Kidney epithelial cell (primary cell): Measurements from ENCODE around the gene RPS8. TPM values are rescaled to one million over a fixed set of nuclear protein-coding genes. Genes with fewer than 3 reads are reported as not detected.

Experiments used
- DNase-seq: peaks from one replicate; pipeline ENCODE4 v3.0.0-alpha.2; 2010; ENCODE audit warnings: low read depth
- H3K27me3 ChIP-seq: 2 replicates; pipeline ENCODE4 v1.6.0; 2011; ENCODE audit warnings: low read length; ENCODE audit not compliant: control insufficient read depth, insufficient read depth
- H3K36me3 ChIP-seq: 2 replicates; pipeline ENCODE4 v1.5.1; 2011; ENCODE audit warnings: low read length; ENCODE audit not compliant: control insufficient read depth, insufficient read depth
- H3K4me3 ChIP-seq: 2 replicates; pipeline ENCODE4 v1.5.1; 2011; ENCODE audit warnings: low read depth, mild to moderate bottlenecking, control low read depth, low read length
- CTCF ChIP-seq: IDR thresholded peaks from 2 replicates; pipeline ENCODE4 v1.5.1; 2011; ENCODE audit warnings: mild to moderate bottlenecking, moderate library complexity, low read length, control low read depth, inconsistent platforms; ENCODE audit not compliant: insufficient read depth, poor library complexity, severe bottlenecking
- total RNA-seq: library from RNA; depleted of rRNA; stranded (reverse); fragments of >200 nt; gene quantifications from 2 replicates; pipeline ENCODE4 v1.2.3, GENCODE V29; 2015

RPS8 gene
- total RNA-seq, 1 donor from 2014 or later, result 4,100 TPM

GRCh38 chr1:44799770-44800584, 24.6 kb downstream of the RPS8 start, which contains the start of gene PLK3:
TSS of gene PLK3 (plus strand) at chr1:44800377. CDS start at chr1:44800464, 87 bp downstream.
- Histone ChIP-seq H3K4me3 (peak within 1 kb of the TSS; percentile 70), H3K36me3 (peaks cover 8% of the 10 kb centered on the region), H3K27me3 (no peaks in the 10 kb centered on the region)
- peak; percentile 98 for TF ChIP-seq CTCF
- DNase-seq, result peak; percentile 76

GRCh38 chr1:44801491-44802305, 26.4 kb downstream of the RPS8 start:
- no peak for DNase-seq
- Histone ChIP-seq H3K36me3 (peaks cover 11% of the 10 kb centered on the region), H3K4me3 (peak overlapping the region; percentile 37), H3K27me3 (no peaks in the 10 kb centered on the region)
- no peak for TF ChIP-seq CTCF

GRCh38 chr1:44802306-44803061, 27.1 kb downstream of the RPS8 start:
- H3K4me3 ChIP-seq, result peak overlapping the region; percentile 37
- DNase-seq, result no peak
- peaks cover 11% of the 10 kb centered on the region for H3K36me3 ChIP-seq
- TF ChIP-seq CTCF, result no peak
- H3K27me3 ChIP-seq, result no peaks in the 10 kb centered on the region

GRCh38 chr1:44803062-44803311, 27.6 kb downstream of the RPS8 start:
- no peak for TF ChIP-seq CTCF
- H3K27me3 ChIP-seq, result no peaks in the 10 kb centered on the region
- H3K4me3 ChIP-seq, result no peak overlapping the region
- H3K36me3 ChIP-seq, result peaks cover 11% of the 10 kb centered on the region
- no peak for DNase-seq

- Histone ChIP-seq H3K27me3 (no peaks in the 10 kb centered on the region), H3K4me3 (no peak overlapping the region), H3K36me3 (peaks cover 11% of the 10 kb centered on the region)
- no peak for DNase-seq
- TF ChIP-seq CTCF, result no peak
Measured at GRCh38 chr1:44803312-44804095, 28.2 kb downstream of the RPS8 start.
